ENCODE measurements around the gene DPP4. TPM values are rescaled to one million over a fixed set of nuclear protein-coding genes. Genes with fewer than 3 reads are reported as not detected.

DPP4 gene
- polyA plus RNA-seq, 3 donors, result 0.46 TPM; not detected in 2

- intact Hi-C loops (cut with micrococcal nuclease), result no loop called here
- peaks cover 0 to 3% (median 2%) of the 10 kb centered on the region in 3 donors for H3K27me3 Mint-ChIP-seq (ENCODE audit: low read depth in 3 of 3)
- H3K4me2 ChIP-seq (replicated peaks; ENCODE audit: extremely low read depth, low read length, poor library complexity, severe bottlenecking), result no peak overlapping the region
- H3K27me3 ChIP-seq (ENCODE audit: control insufficient read depth in 2 of 2, insufficient read depth in 2 of 2, low read length in 2 of 2), result no peaks in the 10 kb centered on the region
- H3K9ac ChIP-seq (ENCODE audit: insufficient read depth, low read length, poor library complexity, severe bottlenecking), result no peak overlapping the region
- H2AFZ ChIP-seq (ENCODE audit: insufficient read depth, low read depth, low read length, poor library complexity, severe bottlenecking), result no peak overlapping the region
- H3K4me1 Mint-ChIP-seq, result peaks cover 2% of the 10 kb centered on the region
- peaks cover 0 to 3% of the 10 kb centered on the region in 2 donors for H3K9me3 ChIP-seq (replicated peaks in 1 of 2; ENCODE audit: control insufficient read depth in 1 of 2, insufficient read depth in 1 of 2, low read length in 2 of 2)
- H4K20me1 ChIP-seq (ENCODE audit: insufficient read depth, low read length), result no peaks in the 10 kb centered on the region
- H3K4me3 ChIP-seq (replicated peaks in 1 of 3; ENCODE audit: low read depth in 2 of 3, low read length in 3 of 3), result no peak overlapping the region
- TF ChIP-seq CTCF (IDR thresholded peaks at IDR 0.05), result no peak
- no peak overlapping the region for H3K27ac Mint-ChIP-seq
- H3K9me3 Mint-ChIP-seq, result peaks cover 3 to 5% (median 4%) of the 10 kb centered on the region in 7 donors
- H3K79me2 ChIP-seq (ENCODE audit: insufficient read depth, low read length), result no peaks in the 10 kb centered on the region
- H3K4me3 Mint-ChIP-seq, result no peak overlapping the region
- no peaks in the 10 kb centered on the region for H3K36me3 Mint-ChIP-seq
- no CpG with 5 or more reads among the region's 2 CpGs for WGBS (ENCODE audit: insufficient coverage)
- H3K36me3 ChIP-seq (replicated peaks in 1 of 2; ENCODE audit: control insufficient read depth in 1 of 2, insufficient read depth in 2 of 2, low read length in 2 of 2), result no peaks in the 10 kb centered on the region
- DNase-seq, result no peak
- H3K4me1 ChIP-seq (ENCODE audit: control insufficient read depth in 1 of 2, insufficient read depth in 2 of 2, low read length in 2 of 2), result no peaks in the 10 kb centered on the region
- no peak overlapping the region for H3K27ac ChIP-seq (ENCODE audit: low read depth in 1 of 2, low read length in 2 of 2)
Measured at GRCh38 chr2:162062559-162062958, 11.5 kb downstream of the DPP4 start.

GRCh38 chr2:162061021-162061420, 13.0 kb downstream of the DPP4 start:
- H2AFZ ChIP-seq (ENCODE audit: insufficient read depth, low read depth, low read length, poor library complexity, severe bottlenecking), result no peak overlapping the region
- intact Hi-C loops (cut with micrococcal nuclease), result no loop called here
- no peak overlapping the region for H3K4me3 ChIP-seq (replicated peaks in 1 of 3; ENCODE audit: low read depth in 2 of 3, low read length in 3 of 3)
- no peak for TF ChIP-seq CTCF (IDR thresholded peaks at IDR 0.05)
- no peaks in the 10 kb centered on the region for H3K4me1 ChIP-seq (ENCODE audit: control insufficient read depth in 1 of 2, insufficient read depth in 2 of 2, low read length in 2 of 2)
- no peak for DNase-seq
- Mint-ChIP-seq H3K9me3 (peaks cover 10 to 17% (median 14%) of the 10 kb centered on the region in 7 donors), H3K36me3 (no peaks in the 10 kb centered on the region), H3K27ac (no peak overlapping the region), H3K27me3 (ENCODE audit: low read depth in 3 of 3) (peaks cover 0 to under 1% (median 0%) of the 10 kb centered on the region in 3 donors), H3K4me3 (no peak overlapping the region), H3K4me1 (peaks cover 2% of the 10 kb centered on the region)
- H3K9ac ChIP-seq (ENCODE audit: insufficient read depth, low read length, poor library complexity, severe bottlenecking), result no peak overlapping the region
- H3K4me2 ChIP-seq (replicated peaks; ENCODE audit: extremely low read depth, low read length, poor library complexity, severe bottlenecking), result no peak overlapping the region
- H3K27ac ChIP-seq (ENCODE audit: low read depth in 1 of 2, low read length in 2 of 2), result no peak overlapping the region
- no peaks in the 10 kb centered on the region for H4K20me1 ChIP-seq (ENCODE audit: insufficient read depth, low read length)
- H3K27me3 ChIP-seq (ENCODE audit: control insufficient read depth in 2 of 2, insufficient read depth in 2 of 2, low read length in 2 of 2), result no peaks in the 10 kb centered on the region
- 100% methylated on average over 1 of the region's 2 CpGs for WGBS (ENCODE audit: insufficient coverage)
- no peaks in the 10 kb centered on the region for H3K36me3 ChIP-seq (replicated peaks in 1 of 2; ENCODE audit: control insufficient read depth in 1 of 2, insufficient read depth in 2 of 2, low read length in 2 of 2)
- no peaks in the 10 kb centered on the region for H3K79me2 ChIP-seq (ENCODE audit: insufficient read depth, low read length)
- H3K9me3 ChIP-seq (replicated peaks in 1 of 2; ENCODE audit: control insufficient read depth in 1 of 2, insufficient read depth in 1 of 2, low read length in 2 of 2), result peaks cover 0 to 12% of the 10 kb centered on the region in 2 donors

Data from CD14-positive monocyte (primary cell).